ENCODE data around the gene ASPSCR1.

ASPSCR1 gene

DNA sequence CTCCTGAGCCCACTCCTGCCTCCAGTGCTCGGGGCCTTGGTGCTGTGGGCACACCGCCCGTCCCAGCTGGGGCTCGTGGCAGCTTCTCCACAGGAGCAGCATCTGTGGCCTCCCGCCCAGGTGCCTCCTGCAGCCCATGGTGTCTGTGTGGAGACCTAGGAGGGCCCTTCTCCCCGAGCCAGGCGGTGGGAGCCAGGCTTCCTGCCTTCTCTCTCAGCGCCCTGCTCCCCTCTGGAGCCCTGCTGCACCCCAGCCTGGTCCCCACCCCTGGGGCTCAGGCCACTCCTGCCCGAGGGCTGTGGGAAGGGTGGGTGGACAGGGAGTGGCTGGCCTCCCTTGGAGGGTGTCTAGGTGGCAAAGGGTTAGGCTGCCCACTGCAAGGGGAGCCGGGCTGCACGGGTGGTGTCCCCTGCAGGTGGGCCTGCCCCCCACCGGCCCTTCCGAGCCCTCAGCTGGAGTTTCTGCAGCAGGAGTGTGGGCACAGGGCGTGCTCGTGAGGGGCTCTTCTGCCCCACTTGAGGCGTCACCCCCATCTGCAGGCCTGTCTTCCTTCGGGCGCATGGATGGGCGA lies 34.3 kb downstream of the ASPSCR1 start:
- in situ Hi-C loops (cut with MboI; ENCODE audit: low sequenced_read_pairs), result no loop called here

DNA sequence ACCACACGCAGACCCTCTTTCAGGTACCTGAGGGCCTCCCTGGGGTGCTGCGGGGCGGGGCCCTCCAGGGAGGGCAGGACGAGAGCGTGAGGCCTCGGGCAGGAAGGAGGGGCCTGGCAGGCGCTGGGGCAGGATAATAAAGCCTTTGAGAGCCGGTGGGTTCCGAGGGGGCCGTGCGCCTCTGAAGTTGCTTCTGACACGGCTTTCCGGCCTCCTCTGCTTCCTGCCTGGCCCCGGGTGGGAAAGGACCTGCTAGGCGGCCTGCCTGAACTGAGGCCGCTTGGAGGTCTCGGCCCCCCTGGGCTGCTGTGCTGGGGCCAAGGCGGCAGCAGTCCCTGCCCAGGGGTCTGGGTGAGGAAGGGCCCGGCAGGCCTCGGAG lies 34.8 kb downstream of the ASPSCR1 start:
- in situ Hi-C loops (cut with MboI; ENCODE audit: low sequenced_read_pairs), result no loop called here

DNA sequence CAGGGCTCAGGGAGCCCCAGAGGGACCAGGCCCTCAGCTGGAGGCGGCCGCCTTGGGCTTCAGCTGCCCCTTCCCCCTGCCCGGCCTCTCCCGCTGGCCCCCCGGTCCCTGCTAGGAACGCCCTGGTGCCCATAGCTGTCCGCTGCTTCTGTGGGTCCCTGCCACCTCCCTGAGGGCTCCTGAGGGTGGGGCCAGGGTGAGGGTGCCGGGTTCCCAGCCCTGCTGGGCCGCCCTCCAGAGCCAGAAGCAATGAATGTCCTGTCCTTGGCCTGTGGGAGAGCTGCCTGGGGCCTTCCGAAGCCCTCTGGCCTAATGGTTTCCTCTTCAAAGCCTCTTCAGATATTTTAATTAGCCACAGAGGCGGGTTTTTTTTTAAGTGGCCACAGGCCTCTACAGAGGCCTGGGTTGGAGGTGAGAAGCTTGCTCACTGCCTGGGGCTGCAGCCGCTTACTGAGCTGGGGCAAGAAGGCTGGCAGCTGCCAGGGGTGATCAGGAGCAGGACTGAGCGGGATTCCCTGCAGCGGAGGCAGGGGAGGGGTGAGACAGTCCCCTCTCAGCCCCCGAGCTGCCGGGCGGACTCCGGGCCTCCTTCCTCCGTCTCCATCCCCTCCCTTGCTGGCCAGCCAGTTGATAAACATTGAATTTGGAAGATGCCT lies 35.3 kb downstream of the ASPSCR1 start:
- in situ Hi-C loops (cut with MboI; ENCODE audit: low sequenced_read_pairs), result no loop called here

DNA sequence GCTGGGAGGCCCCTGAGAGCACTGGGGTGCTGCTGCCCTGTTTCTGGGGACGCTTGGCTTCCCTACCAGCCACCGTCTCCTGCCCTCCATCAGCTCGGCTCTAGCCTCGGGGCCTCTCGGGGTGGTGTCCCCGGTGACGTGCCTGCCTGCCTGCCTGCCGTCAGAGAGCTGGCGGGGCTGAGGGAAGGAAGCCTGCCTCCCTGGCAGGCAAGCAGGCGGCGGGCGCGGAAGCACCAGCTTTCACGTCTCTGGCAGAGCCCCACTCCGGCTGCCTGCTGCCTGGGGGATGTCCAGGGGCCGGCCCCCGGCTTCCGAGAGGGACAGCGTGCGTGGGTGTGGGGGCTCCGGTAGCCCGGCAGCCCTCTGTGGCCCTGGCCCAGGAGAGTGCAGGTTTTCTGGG lies 35.9 kb downstream of the ASPSCR1 start:
- in situ Hi-C loops (cut with MboI; ENCODE audit: low sequenced_read_pairs), result no loop called here

DNA sequence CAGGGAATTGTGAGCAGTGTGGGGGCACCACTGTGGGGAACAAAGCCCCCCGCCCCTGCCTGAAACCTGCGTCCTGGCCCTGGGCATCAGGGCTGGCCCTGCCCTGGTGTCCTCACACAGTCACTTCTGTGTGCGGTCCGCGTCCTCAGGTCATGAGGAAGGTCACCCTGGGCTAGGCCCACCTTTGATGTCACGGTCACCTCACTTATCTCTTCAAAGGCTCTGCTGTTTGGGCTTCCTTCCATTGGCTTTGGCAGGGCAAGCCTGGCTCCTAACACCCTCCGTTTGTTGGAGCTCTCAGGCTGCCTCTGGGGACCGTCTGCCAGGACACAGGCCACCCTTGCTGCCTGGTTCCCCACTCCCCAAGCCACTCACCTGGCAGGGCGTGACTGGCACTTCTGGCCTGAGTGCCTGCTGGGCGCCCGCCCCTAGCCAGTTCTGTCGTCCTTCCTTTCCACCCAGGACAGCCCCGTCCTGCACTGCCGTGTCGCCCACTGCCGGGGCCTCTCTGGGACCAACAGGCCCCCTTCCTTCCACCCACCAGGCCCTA lies 36.4 kb downstream of the ASPSCR1 start:
- in situ Hi-C loops (cut with MboI; ENCODE audit: low sequenced_read_pairs), result no loop called here

DNA sequence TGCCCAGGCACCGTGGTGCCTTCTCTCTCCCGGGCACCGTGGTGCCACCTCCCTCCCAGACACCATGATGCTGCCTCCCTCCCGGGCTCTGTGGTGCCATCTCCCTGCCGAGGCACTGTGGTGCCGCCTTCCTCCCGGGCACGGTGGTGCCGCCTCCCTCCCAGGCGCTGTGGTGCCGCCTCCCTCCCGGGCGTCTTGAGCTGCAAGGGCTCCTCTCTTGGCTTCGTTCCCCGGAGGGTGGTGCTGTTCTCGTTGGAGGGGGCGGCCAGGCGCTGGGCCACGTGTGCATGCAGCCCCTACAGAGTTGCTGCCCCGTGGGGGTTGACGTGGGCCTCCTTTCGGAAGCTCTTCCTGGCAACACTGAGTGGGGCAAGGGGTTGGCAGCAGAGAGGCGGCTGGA lies 37.0 kb downstream of the ASPSCR1 start:
- in situ Hi-C loops (cut with MboI; ENCODE audit: low sequenced_read_pairs), result no loop called here

DNA sequence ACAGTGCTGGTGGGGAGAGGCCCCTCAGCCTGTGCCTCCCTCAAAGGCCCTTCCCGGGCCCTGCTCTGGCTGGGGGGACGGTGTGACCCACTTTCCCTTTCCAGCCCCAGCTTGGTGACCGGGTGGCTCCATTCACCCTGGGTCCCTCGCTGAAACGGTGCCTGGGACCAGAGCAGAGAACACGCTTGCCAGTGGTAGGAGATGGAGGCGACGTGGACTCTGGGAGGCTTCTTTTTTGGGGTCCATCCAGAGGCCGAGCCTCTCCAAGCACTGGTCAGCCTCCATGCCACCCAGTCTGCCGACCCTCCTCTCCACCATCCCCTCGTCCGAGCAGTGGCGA lies 37.5 kb downstream of the ASPSCR1 start:
- in situ Hi-C loops (cut with MboI; ENCODE audit: low sequenced_read_pairs), result no loop called here

DNA sequence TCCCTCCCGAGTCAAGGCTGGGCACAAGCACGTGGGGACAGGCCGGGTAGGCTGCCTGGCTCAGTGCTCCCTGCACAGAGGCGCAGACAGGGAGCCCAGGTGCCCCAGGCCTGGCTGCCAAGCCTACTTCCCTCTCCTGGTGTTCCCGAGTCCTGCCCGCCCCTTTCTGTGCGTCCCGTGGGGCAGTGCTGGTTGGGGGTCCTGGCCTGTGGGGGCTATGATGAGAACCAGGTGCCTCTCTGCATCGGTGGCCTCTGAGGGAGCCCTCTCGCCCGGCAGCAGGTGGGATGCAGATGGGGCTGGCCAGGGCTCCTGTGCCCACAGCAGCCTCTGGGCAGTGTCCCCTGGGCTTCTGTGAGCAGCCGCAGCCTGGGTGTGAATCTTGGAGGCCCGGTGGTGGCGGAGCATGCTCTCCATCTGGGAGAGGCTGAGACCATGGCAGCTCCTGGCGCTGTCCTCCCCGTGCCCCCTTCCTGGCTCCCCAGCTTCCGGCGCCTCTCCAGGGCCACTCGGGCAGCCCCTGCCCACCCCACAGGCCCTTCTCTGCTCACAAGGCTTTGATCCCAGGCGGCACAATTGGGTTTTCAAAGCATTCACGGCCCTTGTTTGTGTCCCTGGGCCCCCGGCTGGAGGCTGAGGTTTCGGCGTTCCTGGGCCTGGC lies 38.0 kb downstream of the ASPSCR1 start:
- in situ Hi-C loops (cut with MboI; ENCODE audit: low sequenced_read_pairs), result no loop called here

DNA sequence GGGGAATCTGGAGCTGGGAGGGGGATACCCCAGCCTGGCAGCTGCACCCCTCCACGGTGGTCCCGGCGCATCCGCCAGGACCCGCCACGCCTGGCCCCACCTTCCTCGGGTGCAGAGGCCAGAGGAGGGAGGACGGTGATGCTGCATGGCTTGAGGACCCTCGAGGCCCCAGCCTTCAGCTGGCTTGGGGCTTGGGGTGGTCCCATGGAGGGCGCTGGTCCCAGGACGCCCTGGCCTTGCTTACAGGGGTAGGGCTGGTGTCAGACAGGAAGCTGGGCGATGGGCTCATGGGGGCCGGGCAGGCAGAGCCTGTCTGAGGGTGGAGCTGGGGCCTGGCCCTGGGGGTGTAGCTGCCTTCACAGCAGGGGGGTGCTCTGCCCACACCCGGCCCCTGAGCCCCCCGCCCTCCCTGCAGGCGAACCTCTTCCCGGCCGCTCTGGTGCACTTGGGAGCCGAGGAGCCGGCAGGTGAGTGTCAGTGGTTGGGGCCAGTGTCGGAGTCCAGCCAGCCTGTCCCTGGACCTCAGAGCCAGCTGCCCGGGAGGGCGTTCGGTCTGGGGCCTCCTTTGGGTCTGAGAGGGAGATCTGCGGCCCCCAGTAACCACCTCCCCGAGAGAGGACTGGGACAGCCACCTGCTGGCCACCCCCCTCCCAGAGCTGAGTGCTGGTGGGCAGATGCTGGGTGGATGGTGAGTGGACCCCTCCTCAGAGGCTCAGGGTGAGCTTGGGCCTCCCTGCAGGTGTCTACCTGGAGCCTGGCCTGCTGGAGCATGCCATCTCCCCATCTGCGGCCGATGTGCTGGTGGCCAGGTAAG lies 38.8 kb downstream of the ASPSCR1 start:
- in situ Hi-C loops (cut with MboI; ENCODE audit: low sequenced_read_pairs), result no loop called here

DNA sequence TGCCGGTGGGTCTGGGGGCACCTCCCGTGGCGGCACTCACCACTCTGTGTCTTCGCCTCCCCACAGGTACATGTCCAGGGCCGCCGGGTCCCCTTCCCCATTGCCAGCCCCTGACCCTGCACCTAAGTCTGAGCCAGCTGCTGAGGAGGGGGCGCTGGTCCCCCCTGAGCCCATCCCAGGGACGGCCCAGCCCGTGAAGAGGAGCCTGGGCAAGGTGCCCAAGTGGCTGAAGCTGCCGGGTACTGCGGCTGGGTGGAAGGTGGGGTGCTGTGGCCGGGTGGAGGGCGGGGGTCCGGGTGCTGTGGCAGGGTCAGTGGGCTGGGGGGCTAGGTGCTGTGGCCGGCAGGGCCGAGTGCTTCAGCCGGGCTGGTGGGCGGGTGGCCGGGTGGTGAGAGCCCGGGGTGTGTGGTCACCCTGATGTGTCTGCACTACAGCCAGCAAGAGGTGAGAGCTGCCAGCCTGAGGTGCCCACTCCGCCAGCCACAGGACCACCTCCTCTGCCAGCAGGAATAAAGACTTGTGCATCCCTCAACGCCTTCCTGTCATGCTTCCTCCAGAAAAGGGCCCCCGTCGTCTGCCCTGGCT lies 39.5 kb downstream of the ASPSCR1 start:
- in situ Hi-C loops (cut with MboI; ENCODE audit: low sequenced_read_pairs), result no loop called here

DNA sequence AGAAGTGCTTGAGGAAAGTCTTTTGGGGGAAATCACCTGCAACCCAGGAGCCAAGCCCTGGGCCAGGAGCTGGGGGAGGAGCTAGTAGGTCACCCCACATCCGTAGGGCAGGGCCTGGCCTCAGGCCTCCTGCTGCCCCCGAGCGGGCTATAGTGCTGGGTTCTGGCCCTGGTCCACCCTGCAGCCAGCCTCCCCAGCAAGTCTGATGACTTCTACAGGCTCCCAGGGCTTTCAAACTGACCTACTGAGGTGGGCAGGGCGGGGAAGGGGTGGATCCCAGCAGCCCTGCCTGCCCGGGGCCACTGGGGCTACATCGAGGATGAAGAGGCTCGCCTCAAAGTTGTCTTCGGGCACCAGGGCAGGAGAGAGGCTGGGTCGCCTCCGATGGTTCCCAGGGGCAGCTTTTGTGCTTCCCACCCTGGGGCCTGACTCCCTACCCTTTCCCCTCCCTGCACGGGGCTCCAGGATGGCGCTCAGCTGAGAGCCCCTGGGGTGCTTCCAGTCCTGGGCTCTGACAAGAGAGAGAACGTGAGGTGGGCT lies 40.3 kb downstream of the ASPSCR1 start:
- in situ Hi-C loops (cut with MboI; ENCODE audit: low sequenced_read_pairs), result no loop called here

DNA sequence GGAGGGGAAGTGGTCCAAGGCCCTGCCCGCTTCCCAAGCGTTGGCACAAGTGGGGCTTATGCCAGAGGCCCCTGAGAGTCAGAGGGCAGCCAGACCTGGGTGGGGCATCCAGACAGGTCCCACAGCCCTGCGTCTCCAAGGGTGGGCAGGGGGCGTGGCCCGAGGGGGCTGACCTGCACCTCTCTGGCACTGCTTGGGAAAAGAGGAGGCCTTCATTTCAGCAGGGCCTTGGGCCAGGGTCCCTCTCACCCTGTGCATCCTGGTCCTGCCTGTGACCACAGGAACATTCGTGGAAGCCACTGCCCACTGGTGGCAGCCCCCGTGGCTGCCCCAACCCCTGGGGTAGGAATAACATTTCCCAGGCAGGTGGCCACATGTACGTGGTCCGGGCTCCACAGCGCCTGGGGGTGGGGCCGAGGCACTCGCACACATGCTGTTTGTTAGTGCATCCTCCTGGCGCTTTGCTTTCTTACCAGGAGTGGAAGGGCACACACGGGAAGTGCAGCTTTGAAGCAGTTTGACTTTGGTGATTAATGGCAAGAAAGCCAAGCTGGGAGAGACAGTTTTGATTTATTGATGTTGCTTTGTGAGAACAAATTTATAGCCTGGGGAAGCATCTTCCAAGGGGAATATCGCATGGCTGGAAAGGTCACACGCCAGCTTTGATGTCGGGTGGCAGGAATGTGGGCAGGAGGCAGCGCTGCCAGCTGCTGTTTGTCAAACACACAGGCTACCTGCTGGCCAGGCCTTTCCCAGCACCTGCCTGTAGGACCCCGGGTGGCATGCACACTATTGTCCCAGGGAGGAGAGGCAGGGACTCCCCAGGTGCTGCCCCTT lies 40.9 kb downstream of the ASPSCR1 start:
- in situ Hi-C loops (cut with MboI; ENCODE audit: low sequenced_read_pairs), result no loop called here

DNA sequence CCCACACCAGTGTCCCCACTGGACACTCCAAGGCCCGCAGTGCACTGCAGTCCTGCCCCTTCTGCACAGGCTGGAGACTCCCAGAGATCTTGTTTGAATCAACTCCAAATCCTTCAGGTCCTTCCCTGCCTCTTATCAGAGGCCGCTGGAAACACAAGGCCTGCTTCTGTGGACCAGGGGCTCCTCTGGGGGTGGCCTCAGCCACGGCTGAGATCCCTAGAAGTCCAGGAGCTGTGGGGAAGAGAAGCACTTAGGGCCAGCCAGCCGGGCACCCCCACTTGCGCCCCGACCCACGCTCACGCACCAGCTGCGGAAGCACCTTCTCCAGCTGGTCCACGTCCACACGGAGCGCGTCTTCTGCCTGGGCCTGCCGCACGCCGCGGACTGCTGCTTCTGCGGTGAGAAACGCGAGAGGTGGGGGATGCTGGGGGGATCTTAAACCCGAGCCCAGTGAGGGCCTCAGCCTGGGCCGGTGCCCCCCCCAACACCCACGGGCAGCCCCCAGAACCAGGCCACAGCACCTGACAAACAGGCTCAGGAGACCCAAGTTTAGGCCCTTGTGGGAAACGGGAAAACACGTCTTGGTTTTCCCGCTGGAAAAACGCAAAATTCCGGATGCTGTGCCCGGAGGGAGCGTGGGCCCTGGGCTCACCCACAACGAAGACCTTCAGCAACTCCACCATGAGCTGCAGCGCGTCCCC lies 41.7 kb downstream of the ASPSCR1 start:
- in situ Hi-C loops (cut with MboI; ENCODE audit: low sequenced_read_pairs), result no loop called here

DNA sequence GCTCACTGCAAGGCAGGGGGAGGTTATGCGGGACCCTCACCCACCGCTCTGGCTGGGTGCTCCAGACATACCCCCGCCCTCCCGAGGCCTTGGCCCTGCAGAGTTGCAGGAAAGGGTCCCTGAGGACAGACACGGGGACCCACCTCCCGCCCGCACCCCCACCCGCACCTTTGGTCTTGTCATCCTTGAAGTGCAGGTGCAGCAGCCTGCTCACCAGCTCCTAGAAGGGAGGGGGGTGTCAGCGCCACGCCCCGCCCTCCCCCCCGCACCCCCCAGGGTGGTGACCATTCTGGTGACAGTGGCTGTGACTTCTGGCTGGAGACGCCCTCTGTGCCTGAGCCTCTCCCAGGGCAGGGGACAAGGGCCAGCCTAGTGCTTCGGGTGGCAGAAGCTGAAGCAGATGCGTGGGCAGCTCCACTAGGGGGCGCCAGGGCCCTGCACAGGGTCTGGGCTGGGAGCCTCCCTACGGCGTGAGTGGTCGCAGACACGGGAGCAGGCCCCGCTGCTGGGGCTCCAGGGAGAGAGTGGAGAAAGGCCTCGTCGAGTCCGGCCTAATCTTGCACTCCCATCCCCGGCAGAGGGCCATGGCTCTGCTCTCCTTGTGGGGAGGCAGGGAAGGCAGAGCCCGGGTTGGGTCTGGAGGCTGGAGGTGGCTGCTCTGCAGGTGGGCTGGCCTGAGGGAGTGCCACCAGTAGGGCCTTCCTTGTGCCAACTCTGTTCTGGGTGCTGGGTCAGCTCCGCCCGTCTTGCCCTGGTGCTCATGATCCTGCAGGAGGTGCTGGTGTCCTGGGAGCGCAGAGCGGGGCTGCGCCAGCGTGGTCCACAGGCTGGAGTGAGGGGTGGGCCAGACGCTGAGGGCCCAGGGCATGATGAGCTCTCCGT lies 42.5 kb downstream of the ASPSCR1 start:
- in situ Hi-C loops (cut with MboI; ENCODE audit: low sequenced_read_pairs), result no loop called here

DNA sequence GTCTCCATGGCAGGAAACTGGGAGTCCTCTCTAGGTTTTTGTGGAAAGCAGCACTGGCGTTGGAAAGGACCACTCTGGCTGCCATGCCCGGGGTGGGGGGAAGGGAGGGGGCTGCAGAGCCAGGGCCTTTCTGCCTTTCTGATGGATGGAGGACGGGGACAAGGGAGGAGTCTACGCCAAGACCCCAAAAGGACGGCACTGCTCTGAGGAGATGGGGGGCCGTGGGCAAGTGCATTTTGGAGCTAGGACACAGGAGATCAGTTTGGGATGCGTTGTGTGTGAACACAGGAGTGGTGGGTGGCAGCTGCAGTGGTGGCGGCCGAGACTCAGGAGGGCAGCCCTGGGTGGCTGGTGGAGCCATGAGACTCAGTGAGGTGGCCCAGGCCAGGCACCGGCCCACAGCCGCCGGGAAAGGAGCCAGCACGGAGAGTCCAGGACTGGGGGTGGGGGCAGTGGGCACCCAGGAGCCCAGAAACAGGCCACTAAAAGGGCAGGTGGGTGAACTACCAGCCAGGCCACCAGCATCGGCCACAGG lies 43.2 kb downstream of the ASPSCR1 start:
- in situ Hi-C loops (cut with MboI; ENCODE audit: low sequenced_read_pairs), result no loop called here

DNA sequence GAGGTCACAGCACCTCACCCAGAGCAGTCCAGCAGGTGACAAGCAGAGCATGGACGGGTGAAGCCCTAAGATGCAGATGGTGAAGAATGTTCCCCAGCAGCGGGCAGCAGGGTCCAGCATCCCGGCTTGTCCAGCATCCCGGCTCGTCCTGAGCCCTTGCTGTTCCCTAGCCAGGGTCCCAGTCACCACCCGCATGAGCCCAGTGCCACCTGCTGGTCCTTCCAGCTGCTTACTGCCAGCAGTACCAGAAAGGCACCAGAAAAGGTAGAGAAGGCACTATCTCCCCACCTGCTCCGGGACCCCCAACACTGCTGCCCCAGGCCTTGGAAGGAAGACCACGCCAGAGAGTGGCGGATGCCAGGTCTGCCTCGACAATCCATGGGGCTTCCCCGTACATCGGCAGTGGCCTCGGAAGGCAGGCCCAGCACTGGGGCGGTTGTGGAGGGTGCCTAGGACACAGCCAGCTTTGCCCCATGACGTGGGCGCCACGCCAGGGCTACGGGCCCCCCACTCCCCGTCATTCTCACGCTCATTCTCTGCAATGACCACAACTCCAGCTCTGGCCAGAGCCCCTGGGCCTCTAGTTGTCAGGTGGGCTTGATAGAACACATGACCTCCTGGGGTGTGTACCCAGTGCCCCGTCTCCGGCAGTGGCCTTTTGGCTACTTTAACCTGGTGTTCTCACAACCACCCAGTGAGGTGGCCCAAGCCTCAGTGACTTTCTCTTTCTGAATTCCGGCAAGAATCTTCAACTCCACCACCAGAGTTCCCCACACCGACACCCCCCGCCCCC lies 43.9 kb downstream of the ASPSCR1 start:
- in situ Hi-C loops (cut with MboI; ENCODE audit: low sequenced_read_pairs), result no loop called here

DNA sequence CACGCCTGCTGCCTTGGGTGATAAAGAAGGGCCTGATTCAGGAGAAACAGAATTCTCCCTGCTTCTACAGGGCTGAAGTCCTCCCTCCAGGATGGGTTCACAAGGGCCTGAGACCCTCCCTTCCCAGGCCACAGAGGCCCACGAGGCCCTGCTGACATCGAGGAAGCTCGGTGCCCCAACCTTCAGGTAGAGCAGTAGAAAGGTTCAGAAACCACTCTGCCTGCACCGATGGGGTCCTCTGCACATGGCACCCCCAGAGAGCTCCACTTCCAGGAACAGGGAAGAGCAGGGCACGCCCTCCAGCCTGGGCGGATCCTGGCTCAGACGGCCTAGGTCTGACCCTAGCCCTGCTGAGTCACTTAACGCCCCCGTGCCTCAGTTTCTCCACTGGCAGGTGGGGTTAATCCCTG lies 44.5 kb downstream of the ASPSCR1 start:
- in situ Hi-C loops (cut with MboI; ENCODE audit: low sequenced_read_pairs), result no loop called here

Measured in HL-60/S4 (cell line).